IPS-18c (cell line): ENCODE results near the gene ADD2.

Source experiments
- H3K4me3 ChIP-seq: 2 replicates; pipeline ENCODE4 v1.7.0; 2013; ENCODE audit warnings: low read depth, mild to moderate bottlenecking, low read length, moderate library complexity; ENCODE audit not compliant: insufficient read depth
- H3K9me3 ChIP-seq: one replicate; pipeline ENCODE4 v1.6.1; 2013; ENCODE audit warnings: mild to moderate bottlenecking, low read length, moderate library complexity; ENCODE audit not compliant: control insufficient read depth, insufficient read depth

ADD2 gene

DNA sequence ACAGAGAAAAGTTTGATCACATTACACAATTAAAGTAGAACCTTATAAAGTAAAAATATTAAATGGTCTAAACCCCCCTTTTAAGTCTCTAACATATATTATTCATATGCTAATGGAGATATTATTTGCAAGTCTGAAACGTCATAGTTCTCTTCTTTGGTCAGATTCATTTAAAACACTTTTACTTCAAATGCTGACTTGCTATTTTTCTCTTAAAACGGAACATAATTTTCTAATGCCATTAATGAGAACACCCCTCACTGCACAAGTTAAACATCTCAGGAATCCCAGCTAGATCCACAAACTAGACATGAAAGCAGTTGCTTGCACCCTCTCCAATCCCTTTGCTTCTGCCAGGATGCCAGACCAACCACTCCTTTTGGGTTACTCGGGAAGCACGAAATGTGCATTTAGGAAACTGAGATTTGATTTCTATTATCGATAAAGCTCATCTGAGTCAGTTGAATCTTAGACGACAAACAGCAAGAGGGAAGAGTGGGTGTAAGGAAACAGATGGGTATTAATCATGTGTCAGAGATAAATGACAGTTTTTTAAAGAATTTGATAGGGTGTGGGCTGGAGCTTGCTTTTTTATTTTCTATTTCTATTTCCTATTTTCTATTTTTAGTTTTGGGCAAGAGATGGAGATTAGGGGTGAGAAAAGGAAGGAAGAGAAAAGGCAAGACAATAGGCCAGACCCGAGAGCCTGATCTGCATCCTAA is 1.5 kb downstream of the ADD2 start:
- Histone ChIP-seq H3K9me3 (peaks cover 2% of the 10 kb centered on the region), H3K4me3 (peak overlapping the region; percentile 44)

DNA sequence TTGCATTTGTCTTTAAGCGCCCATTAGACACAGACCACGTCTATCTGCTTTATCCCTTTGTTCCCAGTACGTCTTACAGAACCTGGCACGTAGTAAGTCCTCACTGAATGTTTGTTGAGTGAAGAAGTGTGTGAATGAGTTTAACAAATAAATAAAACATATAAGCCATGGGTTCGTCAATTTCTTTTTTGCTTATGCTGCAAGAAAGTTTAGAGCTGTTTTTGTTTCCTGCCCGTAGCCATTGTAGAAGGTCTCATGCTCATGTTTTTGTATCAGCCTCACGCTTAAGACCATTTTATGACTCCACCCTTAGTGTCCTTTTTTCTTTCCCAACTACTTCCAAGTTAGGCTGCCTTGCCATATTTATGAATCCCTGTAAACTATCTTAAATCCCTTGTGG is 2.5 kb downstream of the ADD2 start:
- no peak overlapping the region for H3K4me3 ChIP-seq

DNA sequence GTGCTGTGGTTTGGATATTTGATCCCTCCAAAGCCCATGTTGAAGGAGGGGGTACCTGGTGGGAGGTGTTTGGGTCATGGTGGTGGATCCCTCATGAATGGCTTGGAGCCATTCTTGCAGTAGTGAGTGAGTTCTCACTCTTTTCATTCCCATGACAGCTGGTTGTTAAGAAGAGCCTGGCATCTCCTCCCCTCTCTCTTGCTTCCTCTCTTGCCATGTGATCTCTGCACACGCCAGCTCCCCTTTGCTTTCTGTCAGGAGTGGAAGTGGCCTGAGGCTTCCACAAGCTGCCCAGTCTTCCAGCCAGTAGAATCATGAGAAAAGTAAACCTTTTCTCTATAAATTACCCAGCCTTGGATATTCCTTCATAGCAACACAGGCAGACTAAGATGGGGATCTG is 8.6 kb downstream of the ADD2 start:
- Histone ChIP-seq H3K4me3 (no peak overlapping the region), H3K9me3 (no peaks in the 10 kb centered on the region)

More for the DNA sequence above, 2.5 kb downstream of the ADD2 start:
- H3K9me3 ChIP-seq: peaks cover 2% of the 10 kb centered on the region

DNA sequence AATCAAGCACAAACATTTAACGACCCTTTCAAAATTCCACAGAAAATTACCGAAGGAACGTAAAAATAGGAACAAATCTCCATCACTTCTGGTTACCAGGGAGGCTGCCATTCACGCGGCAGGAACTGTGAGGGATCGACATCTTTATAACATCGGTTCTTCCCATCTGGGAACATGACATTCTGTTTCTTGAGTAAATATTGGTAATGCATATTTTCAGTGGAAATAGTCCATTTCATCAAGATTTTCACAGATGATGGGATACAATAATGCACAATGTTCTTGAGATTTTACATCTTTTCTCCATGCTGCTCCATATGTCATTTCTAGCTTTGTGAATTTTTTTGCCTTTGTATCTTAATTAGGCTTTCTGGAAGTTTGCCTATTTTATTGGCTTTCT is 10.0 kb downstream of the ADD2 start:
- no peaks in the 10 kb centered on the region for H3K9me3 ChIP-seq
- no peak overlapping the region for H3K4me3 ChIP-seq

DNA sequence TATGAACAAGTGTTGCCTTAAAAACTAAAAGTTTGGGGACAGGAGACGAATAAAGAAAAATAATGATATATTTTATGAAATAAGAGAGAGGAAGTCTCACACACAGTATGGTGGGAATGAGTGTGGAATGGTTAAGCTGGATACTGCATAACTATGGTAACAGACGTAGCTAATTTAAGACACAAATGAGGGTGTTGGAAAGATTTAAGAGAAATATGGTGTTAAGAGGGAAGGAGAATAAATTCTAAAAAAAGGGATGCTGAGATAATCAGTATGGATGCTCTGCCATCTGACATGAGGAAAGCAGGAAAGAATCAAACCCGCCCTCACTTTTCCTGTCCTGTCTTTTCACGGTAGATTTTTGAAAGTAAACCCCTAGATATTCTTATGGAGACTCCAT is 10.6 kb downstream of the ADD2 start:
- Histone ChIP-seq H3K4me3 (no peak overlapping the region), H3K9me3 (no peaks in the 10 kb centered on the region)

DNA sequence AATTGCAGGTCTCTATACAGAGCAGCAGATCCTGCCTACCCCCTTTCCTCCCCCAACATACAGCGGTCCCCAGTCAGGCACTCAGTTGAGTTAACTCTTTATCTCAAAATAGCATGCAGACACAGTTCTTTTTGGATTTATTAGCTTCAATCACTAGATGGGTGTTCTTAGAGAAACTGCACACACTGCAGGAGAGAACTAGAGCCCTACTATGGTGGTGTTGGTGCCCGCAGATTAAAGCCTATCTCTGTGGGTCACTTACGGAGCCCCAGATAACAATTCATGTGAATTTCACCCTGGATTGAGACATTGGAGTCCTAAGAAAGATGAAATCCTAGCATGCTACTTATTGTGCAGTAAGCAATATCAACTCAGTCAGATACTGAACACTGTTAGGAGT is 11.9 kb downstream of the ADD2 start:
- no peaks in the 10 kb centered on the region for H3K9me3 ChIP-seq
- no peak overlapping the region for H3K4me3 ChIP-seq

DNA sequence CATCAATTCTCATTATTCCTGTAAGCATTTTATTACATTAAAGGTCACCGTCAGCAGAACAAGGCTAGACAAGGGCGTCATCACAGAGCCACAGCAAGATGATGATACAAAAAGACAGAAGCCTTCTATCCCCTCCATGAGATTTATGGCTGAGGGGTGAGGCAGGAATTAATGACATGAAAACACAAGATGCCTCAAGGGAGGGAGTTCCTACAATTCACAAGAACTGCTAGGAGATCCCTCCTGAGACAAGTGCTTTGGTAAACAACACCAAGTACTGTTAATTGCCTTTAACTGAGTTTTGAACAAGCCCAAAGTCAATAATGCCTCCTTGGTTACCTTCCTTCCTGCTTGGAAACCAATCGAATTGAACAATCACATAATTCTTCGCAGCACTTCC is 14.1 kb downstream of the ADD2 start:
- H3K4me3 ChIP-seq: no peak overlapping the region

DNA sequence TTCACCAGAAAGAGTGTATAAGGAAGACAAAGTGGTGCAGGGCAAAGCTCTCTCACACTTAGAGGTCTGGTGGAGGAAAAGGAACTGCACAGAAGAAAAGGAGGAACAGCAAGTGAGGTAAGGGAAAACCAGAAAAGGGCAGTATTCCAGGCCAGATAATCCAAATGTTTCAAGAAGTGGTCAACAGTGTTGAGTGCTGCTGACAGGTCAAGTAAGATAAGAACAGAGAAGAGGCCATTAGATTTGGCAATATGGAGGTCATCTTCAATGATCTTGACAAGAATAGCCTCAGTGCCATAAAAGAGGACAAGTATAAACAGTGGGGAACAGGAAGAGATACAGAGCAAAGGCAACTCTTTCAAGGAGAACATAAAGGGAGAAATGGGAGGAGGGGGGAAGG is 15.0 kb downstream of the ADD2 start:
- Histone ChIP-seq H3K9me3 (no peaks in the 10 kb centered on the region), H3K4me3 (no peak overlapping the region)

More for the DNA sequence above, 14.1 kb downstream of the ADD2 start:
- no peaks in the 10 kb centered on the region for H3K9me3 ChIP-seq

GRCh38 chr2:70752396-70752795 is 15.6 kb downstream of the ADD2 start:
- Histone ChIP-seq H3K9me3 (no peaks in the 10 kb centered on the region), H3K4me3 (no peak overlapping the region)

DNA sequence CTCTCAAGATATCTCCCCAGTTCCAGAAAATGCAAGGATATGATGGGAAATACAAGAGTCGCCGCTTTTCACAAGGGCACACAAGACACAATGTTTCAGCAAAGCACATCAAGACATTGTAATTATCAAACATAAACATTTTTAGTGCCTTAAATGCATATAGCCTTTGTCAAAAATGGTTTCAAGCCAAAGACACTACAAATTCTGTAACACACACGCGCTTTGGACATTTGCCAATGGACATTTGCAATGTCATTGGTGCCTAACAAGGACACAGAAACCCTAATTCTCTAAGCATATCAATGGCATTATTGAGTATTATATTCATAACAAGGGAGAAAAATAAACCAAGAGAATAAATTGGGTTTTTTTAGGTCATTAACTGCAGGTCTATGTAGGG is 16.1 kb downstream of the ADD2 start:
- no peaks in the 10 kb centered on the region for H3K9me3 ChIP-seq
- no peak overlapping the region for H3K4me3 ChIP-seq

- H3K4me3 ChIP-seq: no peak overlapping the region
- no peaks in the 10 kb centered on the region for H3K9me3 ChIP-seq
Measured at GRCh38 chr2:70750320-70750719, 17.7 kb downstream of the ADD2 start.

DNA sequence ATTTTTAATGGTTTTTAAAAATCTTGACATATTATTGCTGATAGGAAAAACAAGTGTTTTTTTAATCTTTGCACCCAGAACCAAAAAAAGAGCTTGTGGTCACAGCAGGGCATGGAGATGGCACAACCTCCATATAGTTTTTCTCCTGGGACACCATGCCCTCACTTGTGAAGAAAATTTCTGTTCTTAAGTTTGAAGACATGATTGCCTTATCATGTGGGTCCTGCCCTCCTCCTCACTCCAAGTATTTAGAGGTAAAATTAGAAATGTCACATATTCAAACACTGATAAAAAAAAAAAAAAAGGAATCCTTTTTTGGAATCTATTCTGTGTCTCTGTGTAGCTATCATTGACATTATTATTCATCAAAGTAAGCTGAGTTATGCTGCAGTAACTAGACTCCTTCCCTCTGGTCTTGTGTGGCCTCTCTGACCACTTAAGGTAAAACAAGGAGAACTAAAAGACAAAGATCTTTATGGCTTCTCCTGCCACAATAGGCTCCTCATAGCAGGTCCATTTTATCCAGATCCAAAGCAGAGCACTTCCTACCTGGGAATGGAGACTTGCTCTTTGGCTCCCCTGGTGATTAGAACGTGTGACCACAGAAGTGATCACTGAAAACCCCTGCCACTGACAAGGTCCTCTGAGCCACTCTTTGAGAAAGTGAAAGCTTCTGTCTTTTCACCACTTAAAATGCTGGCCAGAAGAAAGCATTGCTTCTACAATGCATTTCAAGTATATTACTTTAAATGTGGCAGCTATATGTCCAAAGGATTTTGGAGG is 19.8 kb downstream of the ADD2 start:
- Histone ChIP-seq H3K9me3 (no peaks in the 10 kb centered on the region), H3K4me3 (no peak overlapping the region)

DNA sequence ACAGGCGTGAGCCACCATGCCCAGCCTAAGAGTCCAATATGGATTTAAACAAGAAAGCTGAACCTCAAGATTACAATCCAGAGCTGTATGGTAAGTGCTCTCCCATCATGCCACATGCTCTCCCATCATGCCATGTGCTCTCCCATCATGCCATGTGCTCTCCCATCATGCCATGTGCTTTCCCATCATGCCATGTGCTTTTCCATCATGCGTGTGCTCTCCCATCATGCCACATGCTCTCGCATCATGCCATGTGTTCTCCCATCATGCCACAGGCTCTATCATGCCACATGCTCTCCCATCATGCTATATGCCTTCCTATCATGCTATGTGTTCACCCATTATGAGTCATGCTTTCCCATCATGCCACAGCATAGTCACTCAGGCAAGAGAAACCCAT is 20.7 kb downstream of the ADD2 start:
- H3K9me3 ChIP-seq: no peaks in the 10 kb centered on the region
- H3K4me3 ChIP-seq: no peak overlapping the region

- no peak overlapping the region for H3K4me3 ChIP-seq
- no peaks in the 10 kb centered on the region for H3K9me3 ChIP-seq
Measured at GRCh38 chr2:70746094-70746974, 21.7 kb downstream of the ADD2 start.

GRCh38 chr2:70745276-70745825 is 22.6 kb downstream of the ADD2 start:
- Histone ChIP-seq H3K9me3 (no peaks in the 10 kb centered on the region), H3K4me3 (no peak overlapping the region)

DNA sequence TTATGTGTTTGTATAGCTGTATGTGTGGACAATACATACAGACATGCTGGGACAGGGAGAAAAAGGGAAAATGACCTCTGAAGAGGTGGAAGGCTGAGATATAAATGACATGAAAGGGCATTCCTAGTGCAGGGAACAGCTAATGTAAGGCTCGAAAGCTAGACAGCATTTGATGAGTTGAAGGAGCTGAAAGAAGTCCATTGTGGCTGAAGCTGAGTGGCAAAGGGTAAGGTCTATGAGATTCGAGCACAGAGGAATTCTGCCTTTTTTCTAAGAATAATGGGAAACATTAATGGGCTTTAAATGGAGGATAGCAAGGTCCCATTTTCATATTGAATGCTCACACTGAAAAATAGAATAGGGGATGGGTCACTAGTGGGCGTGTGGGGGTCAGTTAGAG is 23.6 kb downstream of the ADD2 start:
- Histone ChIP-seq H3K4me3 (no peak overlapping the region), H3K9me3 (no peaks in the 10 kb centered on the region)

GRCh38 chr2:70743677-70744076 is 24.3 kb downstream of the ADD2 start:
- no peak overlapping the region for H3K4me3 ChIP-seq

More at GRCh38 chr2:70743677-70744076, 24.3 kb downstream of the ADD2 start:
- H3K9me3 ChIP-seq: no peaks in the 10 kb centered on the region
